ENCODE measurements around the gene CCDC17. TPM values are rescaled to one million over a fixed set of nuclear protein-coding genes. Genes with fewer than 3 reads are reported as not detected.

Gene CCDC17
- polyA plus RNA-seq, 1 donor (not counting 4 experiments of a cell fraction or from before 2014, with no cell fraction given): 0.37 TPM

- DNase-seq (ENCODE audit: low read depth, low spot score): no peak
- peaks cover 0 to 6% of the 10 kb centered on the region in 2 experiments for H3K36me3 ChIP-seq (ENCODE audit: control insufficient read depth in 2 of 2, extremely low read depth in 1 of 2, insufficient read depth in 2 of 2, low read length in 2 of 2)
- H3K9ac ChIP-seq (ENCODE audit: control insufficient read depth, extremely low read depth, insufficient read depth, low read length): peak within 1 kb of the TSS; percentile 97
- peaks cover 11% of the 10 kb centered on the region for H4K20me1 ChIP-seq (ENCODE audit: control insufficient read depth, extremely low read depth, insufficient read depth, low read length)
- H2AFZ ChIP-seq (ENCODE audit: control insufficient read depth, low read length): peak within 1 kb of the TSS; percentile 92
- H3K79me2 ChIP-seq (ENCODE audit: control insufficient read depth, insufficient read depth, low read length): peaks cover 44% of the 10 kb centered on the region
- TF ChIP-seq EZH2 (IDR thresholded peaks at IDR 0.05; ENCODE audit: low read length): no peak
- peak in 1 of 3 experiments; percentile 10 for TF ChIP-seq CTCF (optimal IDR thresholded peaks at IDR 0.05 in 1 of 3, IDR thresholded peaks at IDR 0.05 in 1 of 3, conservative IDR thresholded peaks at IDR 0.05 in 1 of 3; ENCODE audit: extremely low read depth in 1 of 3, insufficient read depth in 2 of 3, low read length in 3 of 3)
- peak within 1 kb of the TSS; percentile 66 to 98 (median 79) for H3K4me3 ChIP-seq (ENCODE audit: control insufficient read depth in 2 of 3, extremely low read depth in 1 of 3, insufficient read depth in 2 of 3, low read depth in 1 of 3, low read length in 3 of 3)
- no peaks in the 10 kb centered on the region for H3K9me3 ChIP-seq (ENCODE audit: control insufficient read depth, low read depth, low read length)
- peak within 1 kb of the TSS; percentile 92 for H3K4me2 ChIP-seq (ENCODE audit: control insufficient read depth, extremely low read depth, insufficient read depth, low read depth, low read length)
- no peaks in the 10 kb centered on the region for H3K27me3 ChIP-seq (ENCODE audit: control insufficient read depth, extremely low read depth, insufficient read depth, low read length)
- H3K27ac ChIP-seq (ENCODE audit: control insufficient read depth, insufficient read depth, low read length): peak within 1 kb of the TSS; percentile 92
- H3K4me1 ChIP-seq (ENCODE audit: control insufficient read depth, extremely low read depth, insufficient read depth, low read length): peaks cover 11% of the 10 kb centered on the region
- dilution Hi-C loops (cut with MboI; ENCODE audit: extremely low pct_ligation_motif_present, low sequenced_read_pairs): no loop called here
- no peak for FAIRE-seq
- H3K9me1 ChIP-seq (ENCODE audit: control insufficient read depth, extremely low read depth, insufficient read depth, low read length): no peaks in the 10 kb centered on the region
These were observed 40.0 kb downstream of the CCDC17 start, which contains the start of gene NASP for GRCh38 chr1:45583666-45584350. TSS of gene NASP (plus strand) at chr1:45584041. CDS start at chr1:45584147, 106 bp downstream.

- dilution Hi-C loops (cut with MboI; ENCODE audit: extremely low pct_ligation_motif_present, low sequenced_read_pairs): no loop called here
- H4K20me1 ChIP-seq (ENCODE audit: control insufficient read depth, extremely low read depth, insufficient read depth, low read length): peaks cover 11% of the 10 kb centered on the region
- H3K27ac ChIP-seq (ENCODE audit: control insufficient read depth, insufficient read depth, low read length): peak overlapping the region; percentile 92
- DNase-seq (ENCODE audit: low read depth, low spot score) (no peak), FAIRE-seq (peak; percentile 79)
- peak overlapping the region; percentile 92 for H2AFZ ChIP-seq (ENCODE audit: control insufficient read depth, low read length)
- peaks cover 0 to 6% of the 10 kb centered on the region in 2 experiments for H3K36me3 ChIP-seq (ENCODE audit: control insufficient read depth in 2 of 2, extremely low read depth in 1 of 2, insufficient read depth in 2 of 2, low read length in 2 of 2)
- TF ChIP-seq EZH2 (IDR thresholded peaks at IDR 0.05; ENCODE audit: low read length) (no peak), CTCF (optimal IDR thresholded peaks at IDR 0.05 in 1 of 3, IDR thresholded peaks at IDR 0.05 in 1 of 3, conservative IDR thresholded peaks at IDR 0.05 in 1 of 3; ENCODE audit: extremely low read depth in 1 of 3, insufficient read depth in 2 of 3, low read length in 3 of 3) (no peak)
- H3K9me3 ChIP-seq (ENCODE audit: control insufficient read depth, low read depth, low read length): no peaks in the 10 kb centered on the region
- no peaks in the 10 kb centered on the region for H3K27me3 ChIP-seq (ENCODE audit: control insufficient read depth, extremely low read depth, insufficient read depth, low read length)
- no peaks in the 10 kb centered on the region for H3K9me1 ChIP-seq (ENCODE audit: control insufficient read depth, extremely low read depth, insufficient read depth, low read length)
- peak overlapping the region; percentile 66 to 98 (median 79) for H3K4me3 ChIP-seq (ENCODE audit: control insufficient read depth in 2 of 3, extremely low read depth in 1 of 3, insufficient read depth in 2 of 3, low read depth in 1 of 3, low read length in 3 of 3)
- H3K9ac ChIP-seq (ENCODE audit: control insufficient read depth, extremely low read depth, insufficient read depth, low read length): peak overlapping the region; percentile 97
- peaks cover 11% of the 10 kb centered on the region for H3K4me1 ChIP-seq (ENCODE audit: control insufficient read depth, extremely low read depth, insufficient read depth, low read length)
- H3K79me2 ChIP-seq (ENCODE audit: control insufficient read depth, insufficient read depth, low read length): peaks cover 39% of the 10 kb centered on the region
- peak overlapping the region; percentile 81 for H3K4me2 ChIP-seq (ENCODE audit: control insufficient read depth, extremely low read depth, insufficient read depth, low read depth, low read length)
These were observed 40.6 kb downstream of the CCDC17 start for GRCh38 chr1:45583264-45583665.

Measured in keratinocyte (primary cell).